GM12892 (cell line): ENCODE results near the gene PARD3.

Experiments
- POLR2A ChIP-seq: IDR thresholded peaks from 2 replicates; pipeline ENCODE4 v1.6.1; 2011; ENCODE audit warnings: low read depth, low read length, control low read depth
- TAF1 ChIP-seq: IDR thresholded peaks from 2 replicates; pipeline ENCODE4 v1.6.1; 2011; ENCODE audit warnings: low read depth, mild to moderate bottlenecking, control low read depth, low read length, borderline replicate concordance

GRCh38 chr10:34152434-34152833 is 662.7 kb downstream of the PARD3 start:
- TF ChIP-seq POLR2A (no peak), TAF1 (no peak)
